Measurements from ENCODE around the gene OTULIN. TPM values are rescaled to one million over a fixed set of nuclear protein-coding genes. Genes with fewer than 3 reads are reported as not detected.
A peak's percentile ranks its signal among the peaks of the same experiment; 100 is the strongest.

The OTULIN gene
- total RNA-seq, 1 experiment from 2014 or later = 20.4 TPM

GRCh38 chr5:14668181-14668591 is 3.7 kb downstream of the OTULIN start:
- DNase-seq (ENCODE audit: low spot score) = no peak

- no peak for DNase-seq (ENCODE audit: low spot score)
Observed at GRCh38 chr5:14669415-14669814, 4.9 kb downstream of the OTULIN start.

GRCh38 chr5:14669975-14670374 is 5.5 kb downstream of the OTULIN start:
- DNase-seq (ENCODE audit: low spot score) = no peak

DNA sequence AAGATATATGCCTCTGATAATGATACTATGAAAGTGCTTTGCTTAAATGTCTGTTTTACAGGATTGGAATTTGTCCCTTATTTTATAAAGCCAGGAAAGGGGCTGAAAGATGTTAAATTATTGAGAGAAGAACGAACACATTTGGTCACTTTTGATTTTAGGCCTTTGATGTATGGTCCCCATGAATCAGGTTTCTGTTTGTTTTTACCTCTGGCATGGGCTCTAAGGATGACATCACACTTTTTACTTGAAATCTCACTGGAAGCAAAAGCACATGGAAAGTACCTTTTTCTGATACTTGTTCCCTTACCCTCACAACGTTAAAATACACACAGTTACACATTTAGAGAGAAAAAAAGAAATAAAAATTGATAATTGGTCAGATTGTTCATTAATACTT is 6.9 kb downstream of the OTULIN start:
- DNase-seq (ENCODE audit: low spot score) = no peak

DNA sequence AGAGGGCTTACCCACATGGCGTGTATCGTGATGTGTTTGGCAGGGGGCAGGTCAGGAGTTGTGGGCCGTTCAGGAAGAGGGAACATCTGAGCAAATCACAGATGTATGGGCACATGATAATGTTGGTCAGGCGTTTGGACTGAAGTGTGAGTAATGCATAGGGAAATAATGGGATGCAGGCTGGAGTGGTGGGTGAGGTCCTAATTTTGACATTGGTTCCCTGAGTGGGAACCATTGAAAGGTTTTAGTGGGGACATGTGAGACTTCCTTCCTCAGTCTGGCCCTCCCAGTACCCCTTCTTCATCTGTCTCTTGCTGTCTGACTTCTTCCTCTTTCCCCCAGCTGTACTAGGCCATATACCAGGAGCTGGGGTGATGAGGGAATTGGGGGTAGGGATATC is 7.6 kb downstream of the OTULIN start:
- no peak for DNase-seq (ENCODE audit: low spot score)

GRCh38 chr5:14672484-14673394 is 8.2 kb downstream of the OTULIN start:
- DNase-seq (ENCODE audit: low spot score) = no peak

- DNase-seq (ENCODE audit: low spot score) = no peak
Observed at GRCh38 chr5:14673443-14673842, 8.9 kb downstream of the OTULIN start.

GRCh38 chr5:14674983-14675854 is 10.7 kb downstream of the OTULIN start:
- no peak for DNase-seq (ENCODE audit: low spot score)

- DNase-seq (ENCODE audit: low spot score) = no peak
Observed at GRCh38 chr5:14675865-14676300, 11.4 kb downstream of the OTULIN start.

DNA sequence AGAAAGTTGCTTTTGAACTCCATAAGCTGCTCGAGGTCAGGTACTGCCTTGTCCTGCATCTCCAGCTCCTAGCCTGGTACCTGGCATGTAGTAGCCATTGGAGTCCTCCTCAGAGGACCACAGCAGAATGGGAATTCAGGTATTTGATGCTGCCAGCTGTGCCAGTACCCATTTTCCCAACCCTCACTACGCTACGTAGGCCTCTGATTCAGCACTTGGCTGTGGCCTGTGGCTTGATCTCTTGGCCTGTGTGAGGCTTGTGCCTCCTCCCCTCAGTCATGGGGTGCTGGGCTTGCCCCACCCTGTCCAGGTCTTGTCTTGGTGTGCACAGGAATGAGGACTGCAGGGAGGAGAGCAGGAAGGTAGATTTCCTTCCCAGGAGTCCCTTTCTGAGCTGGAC is 11.8 kb downstream of the OTULIN start:
- DNase-seq (ENCODE audit: low spot score) = peak; percentile 25

DNA sequence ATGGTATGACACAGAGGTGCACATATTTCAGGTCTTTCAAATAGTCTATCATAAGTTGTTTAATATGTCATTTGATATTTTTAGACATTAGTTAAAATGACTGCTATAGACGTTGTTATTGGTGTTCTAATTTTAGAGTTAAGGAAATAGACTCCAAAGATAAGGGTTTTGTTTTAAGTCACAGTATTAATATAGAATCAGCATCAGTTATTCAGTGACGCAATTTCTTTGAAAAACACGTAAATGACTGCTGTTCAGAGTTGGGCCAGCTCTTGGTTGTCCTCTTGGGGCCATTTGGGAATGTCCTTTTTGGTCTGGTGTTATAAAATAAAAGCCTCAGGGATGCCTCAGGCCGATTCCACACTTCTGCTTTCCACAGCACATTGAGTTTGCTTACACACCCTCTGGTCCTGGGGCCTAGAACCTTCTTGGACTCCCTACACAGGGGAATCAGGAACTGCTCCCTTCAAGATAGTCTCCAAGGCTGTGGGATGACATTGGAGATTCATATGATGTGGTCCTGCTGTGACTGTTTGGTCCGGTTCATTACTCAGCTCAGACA is 14.3 kb downstream of the OTULIN start:
- no peak for DNase-seq (ENCODE audit: low spot score)

GRCh38 chr5:14679595-14679994 is 15.1 kb downstream of the OTULIN start:
- no peak for DNase-seq (ENCODE audit: low spot score)

DNA sequence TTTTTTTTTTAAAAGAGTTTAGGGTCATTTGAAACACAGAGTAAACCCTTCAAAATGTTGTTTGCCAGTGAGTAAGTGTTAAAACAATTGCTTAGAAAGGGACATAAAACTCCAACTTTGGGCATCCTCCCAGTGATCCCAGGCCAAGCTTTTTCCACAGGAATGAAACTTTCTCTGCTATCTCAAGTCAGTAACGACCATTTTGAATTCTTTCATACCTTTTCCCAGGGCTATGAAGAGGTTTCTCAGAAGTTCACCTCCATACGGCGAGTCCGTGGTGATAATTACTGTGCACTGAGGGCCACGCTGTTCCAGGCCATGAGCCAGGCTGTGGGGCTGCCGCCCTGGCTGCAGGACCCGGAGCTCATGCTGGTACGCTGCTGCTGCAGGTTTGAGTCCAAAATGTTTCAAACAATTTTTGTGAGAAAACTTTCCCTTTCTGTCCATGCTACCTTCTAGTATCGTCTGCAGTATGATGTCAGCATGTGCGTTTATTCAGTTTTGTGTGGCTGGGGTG is 16.8 kb downstream of the OTULIN start:
- DNase-seq (ENCODE audit: low spot score) = no peak

GRCh38 chr5:14683906-14684455 is 19.5 kb downstream of the OTULIN start:
- no peak for DNase-seq (ENCODE audit: low spot score)

DNA sequence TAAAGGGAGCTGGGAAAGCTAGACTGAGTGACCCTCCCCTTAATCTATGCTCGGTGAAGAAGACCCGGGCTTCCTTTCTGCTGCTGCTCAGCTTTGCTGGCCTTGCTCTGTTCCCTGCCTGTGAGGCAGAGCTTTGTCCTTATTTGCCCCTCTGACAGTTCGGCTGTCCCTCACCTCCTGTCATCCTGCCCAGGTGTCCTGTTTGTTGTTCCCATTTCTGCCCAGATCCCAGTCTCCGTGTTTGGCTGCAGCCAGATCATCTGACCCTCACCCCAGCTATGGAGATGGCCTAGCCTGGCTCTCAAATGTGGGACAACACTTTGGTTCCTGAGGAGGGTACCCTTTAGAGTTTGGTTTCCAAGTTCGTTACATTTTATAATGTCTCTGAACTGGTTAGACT is 20.2 kb downstream of the OTULIN start:
- DNase-seq (ENCODE audit: low spot score) = no peak

- peak; percentile 70 for DNase-seq (ENCODE audit: low spot score)
Observed at GRCh38 chr5:14685757-14686156, 21.2 kb downstream of the OTULIN start.

- DNase-seq (ENCODE audit: low spot score) = no peak
Observed at GRCh38 chr5:14686517-14686916, 22.0 kb downstream of the OTULIN start.

GRCh38 chr5:14687023-14687665 is 22.6 kb downstream of the OTULIN start:
- no peak for DNase-seq (ENCODE audit: low spot score)

GRCh38 chr5:14693070-14693469 is 28.6 kb downstream of the OTULIN start:
- DNase-seq (ENCODE audit: low spot score) = no peak

DNA sequence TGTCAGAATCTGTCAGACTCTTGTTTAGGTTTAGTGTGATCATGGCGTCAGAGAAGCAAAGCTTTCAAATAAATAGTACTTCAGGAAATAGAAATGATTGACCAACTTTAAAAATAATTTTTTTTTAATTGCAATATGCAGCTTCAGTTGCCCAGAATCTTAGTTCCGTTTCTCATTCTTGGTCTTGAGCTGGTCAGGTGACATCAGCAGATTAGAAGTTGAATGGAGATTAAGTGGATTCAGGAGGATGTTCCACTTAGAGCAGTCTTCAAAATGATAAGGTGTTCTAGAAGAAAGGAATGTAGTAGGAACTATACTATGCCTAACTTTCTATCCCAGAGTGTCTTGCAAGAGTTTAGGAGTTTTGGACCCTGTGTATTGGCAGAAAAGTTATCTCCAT is 30.6 kb downstream of the OTULIN start:
- DNase-seq (ENCODE audit: low spot score) = no peak

- no peak for DNase-seq (ENCODE audit: low spot score)
Observed at GRCh38 chr5:14696057-14696456, 31.5 kb downstream of the OTULIN start.
